ENCODE results near the gene KRT4.
"Not testable (repeated sequence)": the region's sequence is repeated elsewhere in the genome, so short reads cannot be mapped to it uniquely, and the experiment has no call there.

Gene KRT4

GRCh38 chr12:52813885-52814709 is at the start of gene KRT4:
Gene KRT4 (minus strand): TSS chr12:52814116. CDS start chr12:52814058, 58 bp downstream.
- DNase-seq, result no peak

- no peak for DNase-seq
These were observed 48.1 kb upstream of the KRT4 start for GRCh38 chr12:52862023-52862422.

- no peak for DNase-seq
These were observed 47.6 kb upstream of the KRT4 start for GRCh38 chr12:52861511-52861910.

- no peak for DNase-seq
These were observed 46.3 kb upstream of the KRT4 start for GRCh38 chr12:52860102-52860823.

- DNase-seq, result no peak
These were observed 43.6 kb upstream of the KRT4 start for GRCh38 chr12:52857500-52857899.

GRCh38 chr12:52856787-52857186 is 42.9 kb upstream of the KRT4 start:
- DNase-seq, result no peak

- not testable (repeated sequence) for DNase-seq
These were observed 42.2 kb upstream of the KRT4 start for GRCh38 chr12:52856077-52856476.

- no peak for DNase-seq
These were observed 37.9 kb upstream of the KRT4 start for GRCh38 chr12:52851787-52852186.

- DNase-seq, result no peak
These were observed 36.8 kb upstream of the KRT4 start for GRCh38 chr12:52850681-52851080.

- DNase-seq, result no peak
These were observed 35.6 kb upstream of the KRT4 start for GRCh38 chr12:52849511-52849910.

GRCh38 chr12:52848661-52849255 is 34.8 kb upstream of the KRT4 start, which contains the start of gene KRT78:
Gene KRT78 (minus strand): TSS chr12:52848994. CDS start chr12:52848930, 64 bp downstream.
- DNase-seq, result no peak

- DNase-seq, result no peak
These were observed 33.6 kb upstream of the KRT4 start for GRCh38 chr12:52847335-52848102.

- no peak for DNase-seq
These were observed 32.5 kb upstream of the KRT4 start for GRCh38 chr12:52846356-52846970.

- DNase-seq, result no peak
These were observed 32.0 kb upstream of the KRT4 start for GRCh38 chr12:52845946-52846345.

- no peak for DNase-seq
These were observed 30.5 kb upstream of the KRT4 start for GRCh38 chr12:52844386-52844785.

GRCh38 chr12:52839436-52840105 is 25.7 kb upstream of the KRT4 start:
- no peak for DNase-seq

- no peak for DNase-seq
These were observed 24.9 kb upstream of the KRT4 start for GRCh38 chr12:52838609-52839435.

GRCh38 chr12:52837781-52838608 is 24.1 kb upstream of the KRT4 start:
- no peak for DNase-seq

- no peak for DNase-seq
These were observed 23.5 kb upstream of the KRT4 start for GRCh38 chr12:52837413-52837741.
